ENCODE results near the gene FBXW5. TPM values are rescaled to one million over a fixed set of nuclear protein-coding genes. Genes with fewer than 3 reads are reported as not detected.

FBXW5 gene
- total RNA-seq, 1 experiment from 2014 or later: 50.8 TPM

DNA sequence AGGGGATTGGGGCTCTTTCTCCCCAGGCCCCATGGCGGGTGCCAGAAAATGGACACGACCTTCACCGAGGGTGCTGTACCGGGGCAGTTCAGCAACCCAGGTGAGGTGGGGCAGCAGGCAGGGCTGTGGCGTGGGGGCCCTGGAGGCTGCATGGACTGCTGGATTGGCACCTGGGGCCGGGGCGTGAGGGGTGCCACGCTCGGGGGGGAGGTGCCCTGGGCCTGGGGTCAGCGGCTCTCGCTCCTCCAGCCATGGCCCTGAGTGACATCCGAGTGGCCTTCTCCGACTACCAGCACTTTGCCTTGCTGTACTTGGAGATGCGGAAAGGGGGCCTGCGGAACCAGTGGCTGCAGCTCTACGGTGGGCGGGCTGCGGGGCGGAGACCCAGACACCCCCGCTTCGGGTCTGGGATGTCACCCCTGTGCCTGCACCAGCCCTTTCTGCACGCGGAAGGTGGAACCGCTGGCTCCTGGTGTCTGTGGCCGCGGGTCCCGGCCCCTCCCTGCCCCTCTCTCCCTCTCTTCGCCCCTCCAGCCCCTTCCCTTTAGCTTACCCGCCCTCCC is 40.0 kb upstream of the FBXW5 start:
- Mint-ChIP-seq H3K27ac (ENCODE audit: unreplicated experiment) (no peak overlapping the region), H3K9me3 (ENCODE audit: low read depth, unreplicated experiment) (no peaks in the 10 kb centered on the region), H3K4me1 (ENCODE audit: low read depth, unreplicated experiment) (no peaks in the 10 kb centered on the region), H3K4me3 (ENCODE audit: low read depth, unreplicated experiment) (no peak overlapping the region), H3K36me3 (ENCODE audit: insufficient read depth, unreplicated experiment) (no peaks in the 10 kb centered on the region), H3K27me3 (ENCODE audit: unreplicated experiment) (peaks cover 34% of the 10 kb centered on the region)
- TF ChIP-seq CTCF (IDR thresholded peaks at IDR 0.05; ENCODE audit: unreplicated experiment): no peak
- DNase-seq: no peak
- CTCF ChIA-PET: no interaction called here
- no TSS peak for BruUV-seq (replicated peaks)
- intact Hi-C loops (cut with micrococcal nuclease; ENCODE audit: unreplicated experiment): no loop called here

- TF ChIP-seq CTCF (IDR thresholded peaks at IDR 0.05; ENCODE audit: unreplicated experiment): no peak
- Mint-ChIP-seq H3K27me3 (ENCODE audit: unreplicated experiment) (peaks cover 29% of the 10 kb centered on the region), H3K36me3 (ENCODE audit: insufficient read depth, unreplicated experiment) (no peaks in the 10 kb centered on the region), H3K4me3 (ENCODE audit: low read depth, unreplicated experiment) (no peak overlapping the region), H3K27ac (ENCODE audit: unreplicated experiment) (no peak overlapping the region), H3K9me3 (ENCODE audit: low read depth, unreplicated experiment) (no peaks in the 10 kb centered on the region), H3K4me1 (ENCODE audit: low read depth, unreplicated experiment) (no peaks in the 10 kb centered on the region)
- CTCF ChIA-PET: no interaction called here
- DNase-seq: no peak
- BruUV-seq (replicated peaks): no TSS peak
- intact Hi-C loops (cut with micrococcal nuclease; ENCODE audit: unreplicated experiment): no loop called here
Observed at GRCh38 chr9:136983656-136984314, 39.2 kb upstream of the FBXW5 start.

GRCh38 chr9:136983167-136983566 is 38.6 kb upstream of the FBXW5 start:
- no peaks in the 10 kb centered on the region for H3K9me3 Mint-ChIP-seq (ENCODE audit: low read depth, unreplicated experiment)
- no TSS peak for BruUV-seq (replicated peaks)
- H3K27ac Mint-ChIP-seq (ENCODE audit: unreplicated experiment): no peak overlapping the region
- no peaks in the 10 kb centered on the region for H3K36me3 Mint-ChIP-seq (ENCODE audit: insufficient read depth, unreplicated experiment)
- H3K4me3 Mint-ChIP-seq (ENCODE audit: low read depth, unreplicated experiment): no peak overlapping the region
- peaks cover 25% of the 10 kb centered on the region for H3K27me3 Mint-ChIP-seq (ENCODE audit: unreplicated experiment)
- H3K4me1 Mint-ChIP-seq (ENCODE audit: low read depth, unreplicated experiment): no peaks in the 10 kb centered on the region
- no peak for DNase-seq
- TF ChIP-seq CTCF (IDR thresholded peaks at IDR 0.05; ENCODE audit: unreplicated experiment): no peak
- CTCF ChIA-PET: no interaction called here
- intact Hi-C loops (cut with micrococcal nuclease; ENCODE audit: unreplicated experiment): no loop called here

DNA sequence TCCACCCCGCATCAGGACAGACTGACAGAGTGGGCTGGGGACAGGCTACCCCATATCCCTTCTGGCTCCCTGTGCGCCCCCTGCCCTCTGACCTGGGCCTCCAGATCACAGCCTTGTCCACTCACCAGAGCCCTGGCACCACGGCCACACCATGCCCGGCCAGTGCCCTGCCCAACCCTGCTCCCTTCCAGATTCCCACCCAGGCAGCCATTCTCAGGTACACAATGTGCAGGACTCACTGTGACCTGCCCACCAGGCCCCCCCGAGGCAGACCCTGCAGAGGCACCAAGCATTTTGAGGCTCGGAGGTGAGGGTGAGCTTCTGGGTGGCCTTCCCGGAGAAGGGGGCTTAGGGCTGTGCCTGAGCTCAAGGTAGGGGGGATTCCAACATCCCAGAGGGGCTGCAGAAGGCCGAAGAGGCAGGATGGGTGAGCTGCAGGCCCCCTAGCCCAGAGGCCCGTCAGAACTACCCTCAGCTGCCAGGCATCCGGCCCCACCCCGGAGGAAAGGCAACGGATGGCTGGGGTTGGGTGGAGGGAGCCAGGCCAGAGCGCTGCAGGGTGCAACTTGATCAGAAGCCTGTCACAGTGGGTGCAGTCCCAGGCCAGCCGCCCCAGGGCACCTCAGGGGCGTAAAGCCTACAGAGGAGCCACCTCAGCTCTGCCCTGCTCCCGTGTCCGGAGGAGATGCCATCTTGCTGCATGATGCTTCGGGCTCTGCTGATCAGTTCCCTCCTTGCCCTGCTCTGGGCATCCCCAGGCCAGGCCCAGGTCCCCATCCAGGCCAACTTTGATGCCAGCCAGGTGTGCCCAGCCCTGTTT is 37.9 kb upstream of the FBXW5 start, which contains the start of gene LCNL1:
Gene LCNL1, plus strand, starts transcription at position 762 of the 820 bp plus-strand sequence. CDS start 594 bp downstream, outside the sequence.
- Mint-ChIP-seq H3K27me3 (ENCODE audit: unreplicated experiment) (peaks cover 17% of the 10 kb centered on the region), H3K4me3 (ENCODE audit: low read depth, unreplicated experiment) (no peak within 1 kb of the TSS), H3K36me3 (ENCODE audit: insufficient read depth, unreplicated experiment) (no peaks in the 10 kb centered on the region), H3K4me1 (ENCODE audit: low read depth, unreplicated experiment) (no peaks in the 10 kb centered on the region), H3K27ac (ENCODE audit: unreplicated experiment) (no peak within 1 kb of the TSS), H3K9me3 (ENCODE audit: low read depth, unreplicated experiment) (no peaks in the 10 kb centered on the region)
- CTCF ChIA-PET: no interaction called here
- TF ChIP-seq CTCF (IDR thresholded peaks at IDR 0.05; ENCODE audit: unreplicated experiment): no peak
- intact Hi-C loops (cut with micrococcal nuclease; ENCODE audit: unreplicated experiment): no loop called here
- no TSS peak for BruUV-seq (replicated peaks)
- no peak for DNase-seq
